ENCODE measurements around the gene APCDD1L.

APCDD1L gene

GRCh38 chr20:58514321-58515232 is 622 bp downstream of the APCDD1L start:
- no peak for TF ChIP-seq CTCF (conservative IDR thresholded peaks at IDR 0.05; ENCODE audit: control insufficient read depth, insufficient read depth, low read depth, low read length)
- peak; percentile 35 for DNase-seq (ENCODE audit: low read depth)
- peak overlapping the region; percentile 62 for H3K4me3 ChIP-seq (ENCODE audit: control insufficient read depth, low read depth, low read length)

GRCh38 chr20:58513580-58514285 is 1.5 kb downstream of the APCDD1L start:
- peak overlapping the region; percentile 62 for H3K4me3 ChIP-seq (ENCODE audit: control insufficient read depth, low read depth, low read length)
- no peak for DNase-seq (ENCODE audit: low read depth)
- no peak for TF ChIP-seq CTCF (conservative IDR thresholded peaks at IDR 0.05; ENCODE audit: control insufficient read depth, insufficient read depth, low read depth, low read length)

- no peak overlapping the region for H3K4me3 ChIP-seq (ENCODE audit: control insufficient read depth, low read depth, low read length)
- no peak for DNase-seq (ENCODE audit: low read depth)
- no peak for TF ChIP-seq CTCF (conservative IDR thresholded peaks at IDR 0.05; ENCODE audit: control insufficient read depth, insufficient read depth, low read depth, low read length)
These were observed 2.2 kb downstream of the APCDD1L start for GRCh38 chr20:58512808-58513552.

GRCh38 chr20:58511861-58512260 is 3.3 kb downstream of the APCDD1L start:
- TF ChIP-seq CTCF (conservative IDR thresholded peaks at IDR 0.05; ENCODE audit: control insufficient read depth, insufficient read depth, low read depth, low read length), result no peak
- no peak overlapping the region for H3K4me3 ChIP-seq (ENCODE audit: control insufficient read depth, low read depth, low read length)
- no peak for DNase-seq (ENCODE audit: low read depth)

GRCh38 chr20:58511364-58511763 is 3.8 kb downstream of the APCDD1L start:
- TF ChIP-seq CTCF (conservative IDR thresholded peaks at IDR 0.05; ENCODE audit: control insufficient read depth, insufficient read depth, low read depth, low read length), result no peak
- no peak overlapping the region for H3K4me3 ChIP-seq (ENCODE audit: control insufficient read depth, low read depth, low read length)
- DNase-seq (ENCODE audit: low read depth), result peak; percentile 63

- no peak for DNase-seq (ENCODE audit: low read depth)
- H3K4me3 ChIP-seq (ENCODE audit: control insufficient read depth, low read depth, low read length), result no peak overlapping the region
- no peak for TF ChIP-seq CTCF (conservative IDR thresholded peaks at IDR 0.05; ENCODE audit: control insufficient read depth, insufficient read depth, low read depth, low read length)
These were observed 4.3 kb downstream of the APCDD1L start for GRCh38 chr20:58510921-58511320.

Data from fibroblast of mammary gland (primary cell).